H9 (cell line): ENCODE data around the gene TIAL1. TPM values are rescaled to one million over a fixed set of nuclear protein-coding genes. Genes with fewer than 3 reads are reported as not detected.

Experiments
- DNase-seq: peaks from one replicate; pipeline ENCODE4 v3.0.0-alpha.2; 2017
- H2AFZ ChIP-seq: one replicate; pipeline ENCODE4 v1.6.1; 2013; ENCODE audit warnings: mild to moderate bottlenecking, low read length, control low read depth, moderate library complexity
- H2AK5ac ChIP-seq: 2 replicates; pipeline ENCODE4 v1.6.1; 2013; ENCODE audit warnings: low read length, control low read depth, mixed read lengths; ENCODE audit not compliant: insufficient read length
- H2BK120ac ChIP-seq: one replicate; pipeline ENCODE4 v1.6.1; 2013; ENCODE audit warnings: low read depth, mild to moderate bottlenecking, low read length, control low read depth, inconsistent platforms; ENCODE audit not compliant: poor library complexity, severe bottlenecking
- H2BK12ac ChIP-seq: 2 replicates; pipeline ENCODE4 v1.6.1; 2013; ENCODE audit warnings: low read length, control low read depth, mixed read lengths, low read depth; ENCODE audit not compliant: insufficient read length
- H2BK15ac ChIP-seq: 2 replicates; pipeline ENCODE4 v1.6.1; 2013; ENCODE audit warnings: low read depth, low read length, control low read depth
- H2BK20ac ChIP-seq: one replicate; pipeline ENCODE4 v1.6.1; 2013; ENCODE audit warnings: low read depth, mild to moderate bottlenecking, low read length, control low read depth, inconsistent platforms; ENCODE audit not compliant: poor library complexity, severe bottlenecking
- H2BK5ac ChIP-seq: 2 replicates; pipeline ENCODE4 v1.6.1; 2013; ENCODE audit warnings: low read length, control low read depth, mixed read lengths; ENCODE audit not compliant: insufficient read length
- H3K14ac ChIP-seq: 2 replicates; pipeline ENCODE4 v1.6.1; 2013; ENCODE audit warnings: low read length, control low read depth; ENCODE audit not compliant: insufficient read depth
- H3K18ac ChIP-seq: 2 replicates; pipeline ENCODE4 v1.6.1; 2013; ENCODE audit warnings: low read depth, mild to moderate bottlenecking, mixed read lengths, low read length, control low read depth; ENCODE audit not compliant: insufficient read length
- H3K23ac ChIP-seq: 2 replicates; pipeline ENCODE4 v1.6.1; 2013; ENCODE audit warnings: low read length, control low read depth, mixed read lengths, low read depth; ENCODE audit not compliant: insufficient read length
- H3K23me2 ChIP-seq: 2 replicates; pipeline ENCODE4 v1.6.1; 2013; ENCODE audit warnings: low read depth, mild to moderate bottlenecking, mixed read lengths, low read length, control low read depth; ENCODE audit not compliant: insufficient read length, poor library complexity, severe bottlenecking
- H3K27ac ChIP-seq: 2 replicates; pipeline ENCODE4 v1.5.1; 2013; ENCODE audit warnings: low read length, control low read depth, mixed read lengths, low read depth; ENCODE audit not compliant: insufficient read length
- H3K27me3 ChIP-seq: 2 replicates; pipeline ENCODE4 v1.6.1; 2013; ENCODE audit warnings: low read length, control low read depth, inconsistent platforms; ENCODE audit not compliant: insufficient read depth
- H3K4ac ChIP-seq: 2 replicates; pipeline ENCODE4 v1.6.1; 2013; ENCODE audit warnings: low read depth, mild to moderate bottlenecking, control low read depth, inconsistent platforms, low read length, moderate library complexity
- H3K4me1 ChIP-seq: 2 replicates; pipeline ENCODE4 v1.6.1; 2013; ENCODE audit warnings: low read length, control low read depth, inconsistent platforms; ENCODE audit not compliant: insufficient read depth
- H3K4me2 ChIP-seq: 2 replicates; pipeline ENCODE4 v1.6.1; 2013; ENCODE audit warnings: low read length, control low read depth, mixed read lengths; ENCODE audit not compliant: insufficient read length, insufficient read depth
- H3K56ac ChIP-seq: 2 replicates; pipeline ENCODE4 v1.6.1; 2013; ENCODE audit warnings: low read depth, mild to moderate bottlenecking, mixed read lengths, low read length, control low read depth; ENCODE audit not compliant: insufficient read length
- H3K79me1 ChIP-seq: 2 replicates; pipeline ENCODE4 v1.6.1; 2013; ENCODE audit warnings: low read depth, mild to moderate bottlenecking, moderate library complexity, low read length, control low read depth, inconsistent platforms; ENCODE audit not compliant: insufficient read depth, poor library complexity, severe bottlenecking
- H3K79me2 ChIP-seq: 2 replicates; pipeline ENCODE4 v1.6.1; 2013; ENCODE audit warnings: low read length, control low read depth, inconsistent platforms; ENCODE audit not compliant: insufficient read depth
- H3K9ac ChIP-seq: 2 replicates; pipeline ENCODE4 v1.6.1; 2013; ENCODE audit warnings: low read length, control low read depth, mixed read lengths; ENCODE audit not compliant: insufficient read length; ENCODE audit errors: extremely low read depth
- H3K9me3 ChIP-seq: one replicate; pipeline ENCODE4 v1.6.1; 2013; ENCODE audit warnings: low read depth, low read length, inconsistent platforms; ENCODE audit not compliant: control insufficient read depth
- H3T11ph ChIP-seq: one replicate; pipeline ENCODE4 v1.6.1; 2013; ENCODE audit warnings: mild to moderate bottlenecking, low read length, control low read depth, inconsistent platforms
- H4K20me1 ChIP-seq: one replicate; pipeline ENCODE4 v1.6.1; 2013; ENCODE audit not compliant: control insufficient read depth, insufficient read length, insufficient read depth
- H4K5ac ChIP-seq: 2 replicates; pipeline ENCODE4 v1.6.1; 2013; ENCODE audit warnings: low read depth, mild to moderate bottlenecking, mixed read lengths, low read length, control low read depth; ENCODE audit not compliant: insufficient read length
- H4K8ac ChIP-seq: replicated peaks from 2 replicates; pipeline ENCODE4 v1.6.1; 2013; ENCODE audit warnings: low read length, control low read depth, mixed read lengths, low read depth; ENCODE audit not compliant: insufficient read length
- H4K91ac ChIP-seq: 2 replicates; pipeline ENCODE4 v1.6.1; 2013; ENCODE audit warnings: low read depth, mild to moderate bottlenecking, moderate library complexity, mixed read lengths, low read length, control low read depth; ENCODE audit not compliant: insufficient read length
- H3K27ac Mint-ChIP-seq, 3 experiments: 2 replicates in 2 of 3; 3 replicates in 1 of 3; pipeline ENCODE4 v1.8.0; 2020 to 2021; ENCODE audit warnings: mixed read lengths in 3 of 3, mild to moderate bottlenecking in 1 of 3, moderate library complexity in 1 of 3
- H3K27me3 Mint-ChIP-seq: 2 replicates; pipeline ENCODE4 v1.8.0; 2021; ENCODE audit warnings: low read depth, mild to moderate bottlenecking, moderate library complexity, mixed read lengths
- H3K36me3 Mint-ChIP-seq, 3 experiments: 2 replicates in 2 of 3; 3 replicates in 1 of 3; pipeline ENCODE4 v1.8.0; 2020 to 2021; ENCODE audit warnings: low read depth in 3 of 3, mixed read lengths in 3 of 3; ENCODE audit not compliant: insufficient read depth in 1 of 3
- H3K4me1 Mint-ChIP-seq, 2 experiments: 2 replicates each; pipeline ENCODE4 v1.8.0; 2020; ENCODE audit warnings: mixed read lengths in 2 of 2
- H3K4me3 Mint-ChIP-seq, 2 experiments: 2 replicates in 1 of 2; 3 replicates in 1 of 2; pipeline ENCODE4 v1.8.0; 2020 to 2021; ENCODE audit warnings: mild to moderate bottlenecking in 2 of 2, mixed read lengths in 2 of 2, moderate library complexity in 1 of 2
- H3K9me3 Mint-ChIP-seq, 2 experiments: 2 replicates in 1 of 2; 3 replicates in 1 of 2; pipeline ENCODE4 v1.8.0; 2020; ENCODE audit warnings: mild to moderate bottlenecking in 2 of 2, mixed read lengths in 2 of 2, moderate library complexity in 1 of 2
- WGBS: extraction: QIAGEN DNeasy Blood & Tissue Kit; methylation state at CpG from one replicate; pipeline ENCODE4 v1.1.7; 2013; ENCODE audit warnings: missing lambda C conversion rate, low lambda C conversion rate, mixed read lengths; ENCODE audit not compliant: insufficient read length; ENCODE audit errors: extremely low coverage; 5-methylcytosine and 5-hydroxymethylcytosine counted together
- total RNA-seq: library from RNA; stranded (reverse); gene quantifications from 2 replicates; pipeline ENCODE4 v1.2.1, GENCODE V29; 2021
- TF ChIP-seq, protein P1 (sequence below): fragments of 200-600 bp; sonication (generic); conservative IDR thresholded peaks from 3 replicates; pipeline ENCODE4 v1.8.0; 2021; ENCODE audit warnings: antibody characterized with exemption, mild to moderate bottlenecking

Gene TIAL1
- total RNA-seq, 1 experiment from 2014 or later = 146 TPM

DNA sequence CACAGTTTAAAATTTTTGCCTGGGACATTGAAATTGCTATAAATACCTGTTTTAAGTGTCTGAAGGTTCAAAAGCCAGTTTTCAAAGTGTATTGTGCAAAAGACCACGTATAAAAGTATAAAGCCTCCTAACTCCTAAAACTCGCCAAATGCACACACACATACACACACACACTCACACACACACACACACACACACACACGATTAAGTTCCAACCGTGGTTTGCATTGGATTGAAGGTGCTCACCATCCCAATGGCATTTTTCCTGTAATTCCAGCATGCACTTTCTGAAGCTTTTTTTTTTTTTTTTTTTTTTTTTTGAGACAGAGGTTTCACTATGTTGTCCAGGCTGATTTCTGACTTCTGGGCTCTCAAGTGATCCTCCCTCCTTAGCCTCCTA, 51.5 kb downstream of the TIAL1 start:
- Mint-ChIP-seq H3K36me3 (no peaks in the 10 kb centered on the region; a peak in 1 of 7 replicates), H3K27me3 (peaks cover 64% of the 10 kb centered on the region), H3K4me1 (peaks cover 12 to 27% of the 10 kb centered on the region in 2 experiments), H3K4me3 (no peak overlapping the region), H3K27ac (no peak overlapping the region), H3K9me3 (no peaks in the 10 kb centered on the region; a peak in 2 of 5 replicates)
- no CpG with 5 or more reads among the region's 4 CpGs for WGBS
- Histone ChIP-seq H3K4me2 (no peak overlapping the region), H3K23ac (no peak overlapping the region), H2BK5ac (no peak overlapping the region), H2BK15ac (no peak overlapping the region), H2AK5ac (no peak overlapping the region), H2BK20ac (no peak overlapping the region), H3K4me1 (peaks cover 3% of the 10 kb centered on the region; the same call in 1 of the 2 replicates), H2BK120ac (no peak overlapping the region), H4K5ac (no peak overlapping the region), H3K18ac (no peak overlapping the region), H4K91ac (no peak overlapping the region), H2BK12ac (no peak overlapping the region), H4K8ac (no peak overlapping the region), H3K79me1 (no peaks in the 10 kb centered on the region), H3K79me2 (no peaks in the 10 kb centered on the region), H3K4ac (no peak overlapping the region), H4K20me1 (no peaks in the 10 kb centered on the region), H3K27me3 (peaks cover 23% of the 10 kb centered on the region; the same call in 1 of the 2 replicates), H3K14ac (no peak overlapping the region), H3K56ac (no peak overlapping the region), H3K23me2 (peaks cover 20% of the 10 kb centered on the region), H3K9ac (no peak overlapping the region), H3T11ph (no peak overlapping the region), H2AFZ (no peak overlapping the region), H3K27ac (no peak overlapping the region), H3K9me3 (no peaks in the 10 kb centered on the region)
- no peak for DNase-seq
- TF ChIP-seq, protein P1, sequence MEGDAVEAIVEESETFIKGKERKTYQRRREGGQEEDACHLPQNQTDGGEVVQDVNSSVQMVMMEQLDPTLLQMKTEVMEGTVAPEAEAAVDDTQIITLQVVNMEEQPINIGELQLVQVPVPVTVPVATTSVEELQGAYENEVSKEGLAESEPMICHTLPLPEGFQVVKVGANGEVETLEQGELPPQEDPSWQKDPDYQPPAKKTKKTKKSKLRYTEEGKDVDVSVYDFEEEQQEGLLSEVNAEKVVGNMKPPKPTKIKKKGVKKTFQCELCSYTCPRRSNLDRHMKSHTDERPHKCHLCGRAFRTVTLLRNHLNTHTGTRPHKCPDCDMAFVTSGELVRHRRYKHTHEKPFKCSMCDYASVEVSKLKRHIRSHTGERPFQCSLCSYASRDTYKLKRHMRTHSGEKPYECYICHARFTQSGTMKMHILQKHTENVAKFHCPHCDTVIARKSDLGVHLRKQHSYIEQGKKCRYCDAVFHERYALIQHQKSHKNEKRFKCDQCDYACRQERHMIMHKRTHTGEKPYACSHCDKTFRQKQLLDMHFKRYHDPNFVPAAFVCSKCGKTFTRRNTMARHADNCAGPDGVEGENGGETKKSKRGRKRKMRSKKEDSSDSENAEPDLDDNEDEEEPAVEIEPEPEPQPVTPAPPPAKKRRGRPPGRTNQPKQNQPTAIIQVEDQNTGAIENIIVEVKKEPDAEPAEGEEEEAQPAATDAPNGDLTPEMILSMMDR = no peak
